ENCODE results near the gene MYH11.
A peak's percentile ranks its signal among the peaks of the same experiment; 100 is the strongest.
"Not testable (repeated sequence)": the region's sequence is repeated elsewhere in the genome, so short reads cannot be mapped to it uniquely, and the experiment has no call there.

The MYH11 gene

GRCh38 chr16:15714393-15715172, 142.2 kb downstream of the MYH11 start:
- no peak for DNase-seq (ENCODE audit: low read depth)

- DNase-seq (ENCODE audit: low read depth) = no peak
Measured at GRCh38 chr16:15708997-15709396, 147.8 kb downstream of the MYH11 start.

- no peak for DNase-seq (ENCODE audit: low read depth)
Measured at GRCh38 chr16:15708096-15708495, 148.7 kb downstream of the MYH11 start.

GRCh38 chr16:15707332-15707731, 149.5 kb downstream of the MYH11 start:
- DNase-seq (ENCODE audit: low read depth) = no peak

- DNase-seq (ENCODE audit: low read depth) = no peak
Measured at GRCh38 chr16:15705064-15705565, 151.7 kb downstream of the MYH11 start.

- peak; percentile 56 for DNase-seq (ENCODE audit: low read depth)
Measured at GRCh38 chr16:15704545-15704987, 152.3 kb downstream of the MYH11 start.

GRCh38 chr16:15703029-15703736, 153.6 kb downstream of the MYH11 start:
- DNase-seq (ENCODE audit: low read depth) = no peak

GRCh38 chr16:15701975-15702970, 154.6 kb downstream of the MYH11 start:
- DNase-seq (ENCODE audit: low read depth) = no peak

GRCh38 chr16:15701367-15701766, 155.5 kb downstream of the MYH11 start:
- DNase-seq (ENCODE audit: low read depth) = no peak

GRCh38 chr16:15699819-15700218, 157.0 kb downstream of the MYH11 start:
- no peak for DNase-seq (ENCODE audit: low read depth)

GRCh38 chr16:15694499-15694898, 162.3 kb downstream of the MYH11 start:
- no peak for DNase-seq (ENCODE audit: low read depth)

- DNase-seq (ENCODE audit: low read depth) = not testable (repeated sequence)
Measured at GRCh38 chr16:15692508-15692907, 164.3 kb downstream of the MYH11 start.

GRCh38 chr16:15691046-15691445, 165.8 kb downstream of the MYH11 start:
- DNase-seq (ENCODE audit: low read depth) = no peak

- no peak for DNase-seq (ENCODE audit: low read depth)
Measured at GRCh38 chr16:15690296-15690695, 166.5 kb downstream of the MYH11 start.

- no peak for DNase-seq (ENCODE audit: low read depth)
Measured at GRCh38 chr16:15689290-15689689, 167.5 kb downstream of the MYH11 start.

GRCh38 chr16:15686287-15686686, 170.5 kb downstream of the MYH11 start:
- DNase-seq (ENCODE audit: low read depth) = no peak

GRCh38 chr16:15682105-15682570, 174.7 kb downstream of the MYH11 start:
- peak; percentile 65 for DNase-seq (ENCODE audit: low read depth)

- no peak for DNase-seq (ENCODE audit: low read depth)
Measured at GRCh38 chr16:15677447-15677846, 179.4 kb downstream of the MYH11 start.

- DNase-seq (ENCODE audit: low read depth) = no peak
Measured at GRCh38 chr16:15676506-15676905, 180.3 kb downstream of the MYH11 start.

GRCh38 chr16:15674571-15674970, 182.3 kb downstream of the MYH11 start:
- no peak for DNase-seq (ENCODE audit: low read depth)

- peak; percentile 94 for DNase-seq (ENCODE audit: low read depth)
Measured at GRCh38 chr16:15672514-15673167, 184.2 kb downstream of the MYH11 start.

Measured in fibroblast of the conjunctiva (primary cell).